HG02938 (cell line): ENCODE data around the gene SGCA.
A peak's percentile ranks its signal among the peaks of the same experiment; 100 is the strongest.

ENCODE experiments used
- ATAC-seq: cut with Tn5 transposase; IDR thresholded peaks from one replicate; pipeline ENCODE4 v1.9.1; 2021; ENCODE audit warnings: mild to moderate bottlenecking, moderate library complexity; ENCODE audit not compliant: unreplicated experiment

SGCA gene

DNA sequence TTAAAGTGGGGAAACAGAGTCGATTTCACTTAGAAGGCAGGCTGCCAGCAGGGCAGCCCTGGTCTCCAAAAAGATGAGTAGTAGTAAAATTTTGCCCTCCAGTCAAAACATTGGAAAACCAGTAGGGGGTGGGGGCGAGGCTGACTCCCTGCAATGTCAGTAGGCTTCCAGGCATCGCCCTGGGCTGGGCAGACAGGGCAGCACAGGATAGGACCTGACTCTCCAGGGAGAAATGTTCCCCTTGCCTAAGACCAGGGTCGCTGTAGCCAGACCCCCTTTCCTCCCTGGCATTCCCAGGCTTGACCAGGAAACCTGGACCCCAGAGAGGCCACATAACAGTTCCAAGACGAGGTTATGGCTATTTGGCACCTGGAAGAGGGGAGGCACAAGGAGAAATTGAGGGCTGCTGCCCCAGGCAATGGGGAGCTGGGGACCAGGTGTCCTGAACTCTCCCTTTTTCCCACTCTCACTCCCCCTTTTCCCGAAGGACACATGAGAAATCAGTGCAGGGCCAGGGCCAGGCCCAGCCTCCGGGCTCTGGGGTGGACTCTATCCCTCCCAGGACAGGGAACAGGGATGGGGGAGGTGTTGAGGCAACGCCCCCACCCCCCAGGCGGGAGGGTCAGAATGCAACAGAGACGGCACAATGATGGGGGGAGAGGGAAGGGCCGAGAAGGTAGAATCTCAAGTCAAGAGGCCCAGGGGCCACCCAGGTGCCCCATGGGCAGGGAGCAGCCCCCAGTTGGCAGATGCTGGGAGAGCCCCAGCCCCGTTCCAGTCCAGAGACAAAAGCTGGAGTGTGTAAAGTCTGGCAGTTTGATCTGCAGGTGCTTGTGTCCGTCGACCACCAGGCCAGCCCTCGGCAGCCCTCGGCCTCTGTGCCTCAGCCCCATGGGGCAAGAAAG, 31.3 kb upstream of the SGCA start:
- ATAC-seq = no peak

DNA sequence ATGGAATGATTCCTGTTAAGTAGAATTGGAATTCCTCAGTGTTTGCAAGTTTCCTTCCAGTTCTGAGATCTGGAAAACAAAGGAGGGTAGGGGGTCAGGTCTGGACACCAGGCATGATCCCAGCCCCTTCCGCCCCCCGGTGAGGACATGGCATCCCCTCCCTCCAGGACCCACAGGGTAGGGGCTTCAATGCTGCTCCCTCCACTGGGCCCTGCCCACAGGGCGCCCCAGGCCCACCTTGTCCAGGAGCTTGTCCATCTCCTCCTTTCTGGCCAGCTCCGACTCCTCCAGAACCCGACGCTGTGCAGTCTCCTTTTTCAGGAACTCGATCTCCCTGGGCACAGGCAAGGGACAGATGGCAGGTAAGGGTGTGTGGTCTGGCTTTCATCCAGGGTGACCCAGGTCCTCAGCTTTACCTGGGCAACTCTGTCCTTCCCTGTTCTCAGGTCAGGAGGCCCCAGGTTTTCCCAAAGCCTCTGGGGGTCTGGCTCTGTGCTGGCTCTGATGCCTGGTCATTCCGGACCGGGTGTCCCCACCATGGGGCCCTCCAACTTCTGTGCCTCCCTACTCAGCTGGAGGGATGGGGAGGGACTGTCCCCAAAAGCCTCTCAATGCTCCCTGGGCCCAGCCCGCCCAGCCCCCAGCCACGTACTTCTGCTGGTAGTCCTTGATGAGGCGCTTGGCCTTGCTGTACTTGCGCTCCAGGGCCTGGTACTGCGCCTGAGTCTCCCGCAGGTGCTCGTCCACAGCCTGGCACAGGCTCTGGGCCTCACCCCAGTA, 30.3 kb upstream of the SGCA start:
- ATAC-seq = no peak

DNA sequence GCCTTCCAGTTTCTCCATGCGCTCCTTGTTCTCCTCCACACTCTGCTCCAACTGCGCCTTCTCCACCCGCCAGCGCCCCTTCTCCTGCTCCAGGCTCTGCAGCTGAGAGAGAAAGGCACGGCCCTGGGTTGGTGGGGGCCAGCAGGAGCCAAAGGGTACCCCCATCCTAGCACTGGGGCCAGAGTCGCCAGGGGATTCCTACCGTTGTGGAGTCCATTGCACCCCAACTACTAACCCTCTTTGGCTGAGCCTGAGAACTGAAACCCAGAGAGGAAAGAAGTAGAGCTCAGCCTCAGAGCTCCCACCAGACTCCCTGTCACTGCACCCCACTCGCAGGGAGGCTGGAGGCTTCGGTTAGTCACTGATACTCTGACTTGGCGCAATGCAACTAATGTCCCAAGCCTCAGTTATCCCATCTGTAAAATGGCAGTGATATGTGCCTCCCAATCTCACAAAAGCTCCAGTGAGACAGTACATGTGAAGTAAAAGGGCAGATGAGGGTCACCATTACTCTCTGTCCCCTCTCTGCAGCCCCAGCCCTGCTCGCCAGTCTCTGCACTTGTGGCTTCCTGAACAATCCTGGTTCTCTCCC, 29.6 kb upstream of the SGCA start:
- no peak for ATAC-seq

DNA sequence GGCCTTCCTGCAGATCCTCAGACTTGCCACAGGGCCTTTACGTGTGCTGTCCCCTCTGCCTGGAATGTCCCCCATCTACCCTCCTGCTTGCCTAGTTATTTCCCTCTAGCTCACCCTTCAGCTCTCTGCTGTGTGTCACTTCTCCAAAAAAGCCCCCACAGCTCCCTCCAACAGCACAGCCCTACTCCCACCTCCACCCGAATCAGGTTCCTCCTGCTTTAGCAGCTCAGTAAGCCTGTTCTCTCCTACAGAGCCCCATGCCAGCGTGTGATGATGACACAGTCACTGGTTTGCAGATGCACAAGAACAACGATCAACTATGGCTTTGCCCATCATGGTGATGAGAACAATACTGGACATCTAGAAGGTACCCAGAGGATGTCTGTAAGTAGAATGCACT, 28.8 kb upstream of the SGCA start:
- ATAC-seq = no peak

DNA sequence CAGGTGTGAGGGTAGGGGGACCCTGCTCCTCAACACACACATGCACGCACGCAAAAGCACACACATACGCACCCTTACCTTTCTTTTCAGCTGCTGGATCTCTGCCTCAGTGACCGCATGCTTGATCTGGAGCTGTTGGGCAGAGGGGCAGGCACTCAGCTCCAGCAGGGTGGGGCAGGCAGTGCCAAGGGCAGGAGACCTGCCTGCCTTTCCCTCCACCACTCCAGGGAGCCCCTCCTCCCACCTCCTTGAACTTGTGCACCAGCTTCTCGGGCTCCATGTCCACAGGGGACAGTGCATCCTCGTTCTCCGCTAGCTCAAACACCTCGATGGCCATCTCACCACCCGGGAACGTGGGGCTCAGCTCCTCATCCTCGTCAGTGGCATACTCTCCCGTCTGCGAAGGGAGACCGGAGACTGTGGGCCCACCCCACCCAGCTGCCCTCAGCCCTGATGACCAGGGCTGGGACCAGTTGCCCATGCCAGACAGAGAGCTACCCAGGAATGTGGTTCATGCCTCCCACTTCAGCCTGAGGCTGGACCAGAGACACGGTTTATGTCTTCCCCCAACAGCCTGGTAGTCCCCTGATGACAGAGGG, 26.5 kb upstream of the SGCA start:
- no peak for ATAC-seq

DNA sequence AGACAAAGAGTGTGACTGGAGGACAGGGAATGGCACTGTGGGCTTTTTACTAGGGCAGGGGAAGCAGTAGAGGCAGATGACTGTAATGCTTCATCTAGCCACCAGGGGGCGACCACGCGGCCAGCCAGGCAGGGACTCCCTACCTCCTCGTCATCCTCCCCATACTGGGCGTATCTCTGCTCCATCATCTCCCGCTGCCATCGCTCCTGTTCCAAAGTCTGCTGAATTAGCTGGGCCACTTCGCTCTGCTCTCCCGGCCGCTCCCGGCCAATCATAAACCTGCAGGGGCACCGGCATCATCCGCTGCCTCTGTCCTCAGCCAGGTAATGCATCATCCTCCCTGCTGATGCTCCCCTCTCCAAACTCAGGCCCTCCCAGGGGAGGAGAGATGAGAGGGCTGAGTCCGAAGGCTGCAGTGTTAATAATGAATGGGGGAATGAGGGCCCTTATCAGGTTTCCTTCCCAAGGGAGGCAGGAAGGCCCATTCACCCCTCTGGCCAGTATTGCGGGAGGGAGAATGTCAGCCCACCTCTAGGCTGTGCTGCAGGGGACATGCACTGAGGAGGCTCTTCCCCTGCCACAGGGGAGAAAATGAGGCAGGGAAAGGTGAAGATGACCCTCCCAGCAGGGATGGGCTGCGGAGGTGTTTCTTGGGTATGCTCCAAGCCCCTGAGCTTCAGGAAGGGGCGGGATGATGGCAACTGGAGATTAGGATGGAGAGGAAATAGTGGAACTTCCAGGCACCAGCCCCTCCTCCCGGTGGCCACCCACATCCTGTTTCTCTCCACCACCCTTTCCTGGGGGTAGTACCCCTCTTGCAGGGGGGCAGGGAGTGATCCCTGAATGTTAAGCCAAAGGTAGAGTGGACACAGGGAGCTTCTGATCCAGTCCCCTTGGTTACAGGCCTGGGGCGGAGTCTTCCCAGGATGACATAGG, 25.6 kb upstream of the SGCA start:
- ATAC-seq = peak; percentile 60

DNA sequence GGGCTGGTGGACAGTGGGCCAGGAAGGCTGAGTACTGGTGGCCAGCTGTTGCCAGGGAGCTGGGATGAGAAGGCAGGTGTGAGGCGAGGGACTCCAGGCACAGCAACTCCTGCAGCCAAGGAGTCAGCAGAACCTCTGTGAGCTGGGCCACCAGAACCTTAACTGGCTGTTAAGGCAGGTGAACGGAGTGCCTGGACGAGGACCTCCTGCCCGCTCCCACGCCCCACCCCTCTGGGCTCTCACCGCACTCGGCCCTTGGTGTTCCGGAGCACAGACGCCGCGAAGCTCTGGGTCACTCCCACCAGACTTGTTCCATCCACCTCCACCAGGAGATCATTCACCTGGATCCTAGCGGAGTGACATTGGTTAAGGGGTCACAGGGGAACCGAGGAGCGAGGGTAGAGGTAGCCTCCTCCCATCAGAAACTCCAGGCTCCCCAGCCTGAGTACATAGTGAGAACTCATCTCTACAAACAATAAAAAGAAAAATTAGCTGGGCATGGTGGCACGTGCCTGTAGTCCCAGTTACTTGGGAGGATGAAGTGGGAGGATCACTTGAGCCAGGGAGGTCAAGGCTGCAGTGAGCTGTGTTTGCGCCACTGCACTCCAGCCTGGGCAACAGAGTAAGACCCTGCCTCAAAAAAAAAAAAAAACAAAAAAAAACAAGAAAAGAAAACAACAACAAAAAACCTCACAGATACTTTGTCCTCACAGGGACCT, 24.6 kb upstream of the SGCA start:
- ATAC-seq = no peak

DNA sequence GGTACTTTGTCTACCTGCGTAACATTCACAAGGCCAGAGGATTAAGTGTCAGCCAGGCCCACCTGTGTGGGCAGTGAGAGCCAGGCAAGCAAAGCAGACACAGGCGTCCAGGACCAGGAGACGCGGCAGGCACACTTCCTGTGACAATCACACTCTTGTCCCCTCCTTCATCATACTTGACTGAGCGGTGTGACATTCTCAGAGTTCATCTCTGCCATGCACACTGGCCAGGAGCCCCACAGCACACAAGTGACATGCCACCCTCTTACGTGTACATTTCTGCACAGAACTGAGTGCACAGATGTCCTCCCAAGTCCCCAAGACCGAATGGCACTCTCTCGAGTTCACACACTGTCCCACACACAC, 24.1 kb upstream of the SGCA start:
- ATAC-seq = no peak

DNA sequence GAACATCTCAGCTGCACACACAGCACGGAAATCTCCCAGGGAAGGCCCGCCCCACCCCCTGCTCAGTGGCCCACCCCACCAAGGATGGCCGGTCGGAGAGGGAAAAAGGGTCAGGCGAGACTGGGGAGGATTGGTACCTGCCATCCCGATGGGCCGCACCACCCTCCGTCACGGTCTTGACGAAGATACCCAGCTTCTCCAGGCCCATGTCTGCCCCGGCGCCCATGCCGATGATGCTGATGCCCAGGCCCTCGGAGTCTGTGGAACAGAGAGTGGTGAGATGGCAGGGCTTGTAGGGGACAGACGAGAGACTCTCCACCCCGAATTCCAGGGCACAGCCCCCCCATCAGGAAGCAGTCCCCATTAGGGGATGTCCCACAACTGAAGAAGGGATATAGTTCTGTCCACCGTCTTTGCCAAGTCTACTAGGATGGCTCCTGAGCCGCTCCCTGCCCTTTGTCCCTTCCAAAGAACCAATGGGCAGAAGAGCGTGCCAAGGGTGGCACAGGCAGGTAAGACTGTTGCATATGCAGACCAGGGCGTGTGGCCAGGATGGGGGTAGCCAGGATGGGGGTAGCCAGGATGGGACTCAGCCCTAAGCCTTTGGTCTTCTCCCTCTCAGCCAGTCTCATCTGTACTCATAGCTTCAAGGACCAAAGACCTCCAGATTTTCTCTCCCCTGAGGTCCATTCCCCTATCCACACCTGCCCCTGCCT, 22.2 kb upstream of the SGCA start:
- ATAC-seq = no peak

DNA sequence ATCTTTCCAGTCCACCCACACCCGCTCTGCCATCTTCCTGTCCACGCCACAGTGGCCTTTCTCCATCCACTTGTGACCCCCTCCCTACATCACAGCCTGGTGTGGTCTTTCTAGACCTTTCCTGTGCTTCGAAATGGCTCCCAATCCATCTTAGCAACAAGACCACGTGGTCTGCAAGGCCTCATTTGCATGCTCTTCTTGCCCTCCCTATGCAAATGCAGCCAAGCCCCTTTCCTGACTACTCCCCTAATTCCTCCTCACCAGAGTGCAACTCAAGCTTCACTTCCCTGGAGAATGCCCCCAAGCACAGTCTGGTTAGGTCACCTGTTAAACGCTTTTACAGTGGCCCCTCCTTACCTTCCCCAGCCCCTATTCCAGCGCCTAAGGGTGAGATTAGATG, 21.4 kb upstream of the SGCA start:
- no peak for ATAC-seq

DNA sequence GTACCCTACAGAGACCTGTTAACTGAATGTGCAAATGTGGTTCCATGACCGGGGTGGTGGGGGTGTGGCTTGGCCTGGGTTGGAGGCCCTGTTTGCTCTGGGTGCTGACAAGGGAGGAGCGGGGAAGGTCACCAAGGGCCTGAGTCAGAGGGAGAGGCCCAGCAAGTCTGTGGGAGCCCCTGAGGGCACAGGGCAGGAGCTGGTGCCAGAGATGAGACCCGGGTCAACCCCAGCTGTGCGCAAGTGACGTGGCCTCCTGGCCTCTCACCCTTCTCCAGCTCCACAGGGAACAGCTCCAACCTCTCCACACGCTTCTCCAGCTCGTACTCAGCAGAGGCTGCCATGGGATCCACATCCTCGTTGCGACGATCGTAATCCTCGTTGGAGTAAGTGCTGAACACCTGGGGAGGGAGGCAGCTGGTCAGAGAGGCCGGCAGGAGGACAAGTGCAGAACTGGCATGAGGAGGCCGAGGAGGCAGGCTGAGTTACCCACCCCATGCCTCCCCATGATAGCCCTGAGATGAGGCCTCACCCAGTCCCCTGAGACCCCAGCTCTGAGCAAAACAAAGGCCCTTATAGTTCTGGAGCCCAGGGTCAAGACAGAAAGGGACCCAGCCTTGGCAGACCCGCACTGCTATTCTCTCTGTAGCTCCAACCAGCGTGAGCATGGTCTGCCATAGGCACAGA, 20.8 kb upstream of the SGCA start:
- no peak for ATAC-seq

DNA sequence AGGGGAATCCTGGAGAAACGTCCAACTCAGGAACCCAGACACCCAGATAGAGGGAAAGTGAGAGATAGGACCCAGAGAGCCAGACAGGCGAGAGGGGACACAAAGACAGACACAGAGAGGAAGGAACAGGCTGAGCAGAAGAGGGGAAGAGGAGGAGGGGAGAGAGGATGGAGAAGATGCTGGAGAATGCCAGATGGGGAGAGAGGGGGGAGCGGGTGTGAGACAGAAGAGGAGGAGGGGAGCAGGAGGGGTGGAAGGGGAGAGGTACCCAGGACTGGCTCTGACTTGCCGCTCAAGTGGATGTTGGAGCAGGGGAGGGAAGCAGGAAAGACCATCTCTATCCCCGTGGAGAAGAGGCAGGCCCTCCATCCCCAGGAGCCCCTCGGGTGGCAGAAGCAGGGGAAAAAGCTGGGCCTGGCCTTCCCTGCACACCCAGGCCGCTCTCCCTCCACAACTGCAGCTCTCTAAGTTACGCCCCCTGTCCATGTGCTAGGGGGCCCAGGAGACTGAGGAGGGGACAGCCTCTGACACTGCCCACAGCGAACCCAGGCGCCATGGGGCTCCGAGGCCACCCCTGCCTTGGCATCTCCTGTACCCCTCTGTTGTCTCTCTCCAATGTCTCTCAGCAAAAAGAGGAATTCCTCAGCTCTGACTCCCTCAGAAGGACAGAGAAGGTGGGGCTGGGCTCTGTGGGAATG, 20.1 kb upstream of the SGCA start:
- ATAC-seq = no peak

DNA sequence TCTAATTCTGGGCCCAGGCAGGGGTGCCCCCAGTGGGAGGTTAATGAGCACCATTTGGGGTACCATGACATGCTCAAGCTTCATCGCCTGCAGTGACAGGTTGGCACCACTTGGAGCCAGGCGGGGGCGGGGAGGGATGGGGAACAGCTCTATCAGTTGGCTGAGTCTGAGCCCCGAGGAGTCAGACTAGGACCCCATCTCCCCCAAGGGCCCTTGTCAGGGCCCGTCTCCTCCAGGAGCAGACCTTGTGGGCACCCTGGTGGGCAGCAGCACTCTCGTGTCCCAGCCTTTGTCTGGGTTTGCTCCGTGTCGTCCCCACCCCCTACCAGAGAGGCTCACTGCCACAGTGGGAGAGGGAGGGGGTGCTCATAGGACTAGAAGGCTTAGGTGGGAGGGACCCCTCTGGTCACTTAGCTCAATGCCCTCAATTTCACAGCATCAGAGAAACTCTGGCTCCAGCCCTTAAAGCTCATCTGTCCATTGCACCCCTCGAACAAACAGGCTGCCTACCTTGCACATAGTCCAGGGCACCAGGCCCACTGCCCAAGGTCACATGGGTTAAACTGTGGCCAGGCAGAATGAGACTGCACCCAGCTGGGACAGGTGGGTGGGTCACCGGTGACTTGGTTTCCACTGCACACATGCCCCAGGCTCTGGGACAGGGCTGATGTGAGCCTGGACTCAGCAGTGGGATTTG, 19.4 kb upstream of the SGCA start:
- ATAC-seq = no peak

DNA sequence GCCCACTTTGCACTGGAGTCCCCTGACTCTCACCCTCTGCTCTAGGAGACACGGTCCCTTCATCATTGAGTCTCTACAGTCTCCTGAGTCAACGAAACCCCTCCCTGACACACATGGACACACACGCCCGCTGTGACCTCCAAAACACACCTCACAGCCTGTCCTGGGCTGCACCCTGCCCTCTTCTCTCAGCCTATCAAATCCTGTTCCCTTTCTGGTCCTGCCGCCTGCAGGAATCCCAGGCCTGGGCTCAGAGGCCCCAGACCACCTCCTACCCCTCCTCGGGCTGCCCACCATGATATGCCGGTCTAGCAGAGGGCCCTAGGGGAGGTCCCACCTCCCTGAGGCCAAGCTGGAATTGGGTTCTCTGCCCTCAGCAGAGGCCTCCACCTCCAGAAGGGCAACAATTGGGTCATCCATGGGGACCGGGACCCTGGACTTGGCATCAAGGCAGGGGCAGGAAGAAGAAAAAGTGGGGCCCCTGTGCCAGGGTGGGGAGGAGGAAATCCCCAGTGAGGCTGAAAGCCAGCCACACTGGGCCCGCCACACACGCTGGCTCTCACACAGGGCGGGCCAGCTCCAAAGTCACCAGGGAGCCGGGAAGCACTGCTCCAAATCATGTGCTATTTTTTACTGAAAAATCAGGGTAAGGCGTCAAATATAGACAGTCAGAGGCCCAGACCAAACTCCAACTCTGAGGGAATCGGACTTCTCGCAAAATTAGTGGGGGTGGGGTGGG, 18.7 kb upstream of the SGCA start:
- no peak for ATAC-seq

DNA sequence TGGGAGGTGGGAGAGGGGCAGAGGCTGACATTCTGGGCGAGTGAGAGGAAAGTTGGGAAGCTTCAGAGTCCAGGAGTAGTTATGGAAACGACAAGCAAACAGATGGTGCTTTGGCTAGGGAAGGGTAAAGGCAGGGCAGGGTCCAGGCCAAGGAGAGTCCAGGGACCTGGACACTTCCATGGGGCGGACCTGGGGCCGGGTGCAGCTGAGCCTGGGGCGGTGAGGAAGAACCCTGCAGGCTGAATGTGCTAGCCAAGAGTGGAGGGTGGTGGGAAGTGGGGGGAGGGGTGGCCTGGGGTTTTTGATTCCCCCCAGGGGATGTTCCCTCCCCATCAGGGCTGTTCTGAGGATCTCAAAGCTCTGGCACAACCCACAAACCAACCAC, 18.0 kb upstream of the SGCA start:
- no peak for ATAC-seq

DNA sequence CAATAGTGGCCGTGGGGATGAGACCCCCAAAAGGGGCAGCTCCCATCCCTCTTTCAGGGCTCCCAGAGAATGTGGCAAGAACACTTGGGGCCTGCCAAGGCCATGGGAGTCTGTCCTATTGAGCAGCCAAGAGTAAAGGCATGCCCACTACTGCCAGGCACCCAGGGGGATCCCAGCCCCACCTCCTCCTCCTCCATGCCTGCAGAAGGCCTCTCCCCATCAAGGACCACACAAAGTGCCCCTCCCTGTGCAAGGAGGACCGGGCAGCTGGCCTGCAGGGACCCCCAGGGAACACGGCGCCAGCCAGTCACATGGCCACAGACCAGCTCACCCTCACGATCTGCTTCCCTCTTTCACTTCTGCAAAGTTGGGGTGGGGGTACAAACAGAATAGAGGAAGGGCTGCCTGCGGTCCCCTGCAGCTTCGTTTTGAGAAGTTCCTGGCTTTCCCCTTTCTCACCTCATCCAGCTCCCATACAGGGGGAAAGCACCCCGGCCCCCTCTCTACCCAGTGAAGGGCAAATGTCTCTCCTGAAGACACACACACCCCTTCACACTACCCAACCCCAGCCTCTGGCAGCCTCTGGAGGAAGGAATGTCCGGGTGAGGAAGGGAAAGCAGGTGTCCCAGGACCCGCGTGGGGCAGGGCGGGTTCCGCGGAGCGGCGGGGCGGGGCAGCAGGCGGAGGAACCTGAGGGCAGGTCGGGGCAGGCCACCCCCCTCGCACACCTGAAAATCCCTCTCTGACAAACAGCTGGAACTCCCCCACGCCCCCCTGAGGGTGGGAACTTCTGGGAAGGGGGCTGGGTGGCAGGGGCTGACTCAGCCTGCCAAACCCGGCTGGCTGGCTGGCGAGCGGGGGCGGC, 17.3 kb upstream of the SGCA start:
- ATAC-seq = peak; percentile 31
